Measurements from ENCODE around the gene ABHD6.
"Not testable (repeated sequence)": the region's sequence is repeated elsewhere in the genome, so short reads cannot be mapped to it uniquely, and the experiment has no call there.

ABHD6 gene

GRCh38 chr3:58216496-58217195, 20.9 kb upstream of the ABHD6 start:
- Histone ChIP-seq H3K36me3 (no peaks in the 10 kb centered on the region), H3K27ac (no peak overlapping the region), H3K9ac (no peak overlapping the region), H3K4me3 (no peak overlapping the region), H3K9me3 (replicated peaks in 1 of 11) (peaks cover 0 to 8% (median 0%) of the 10 kb centered on the region in 11 experiments; a peak in 2 of 22 replicates), H4K20me1 (no peaks in the 10 kb centered on the region), H3K4me2 (peak overlapping the region in 5 of 11 experiments; percentile 45 to 84 (median 71); a peak in 9 of 22 replicates), H3K4me1 (peaks cover 23 to 60% (median 29%) of the 10 kb centered on the region in 10 experiments), H3K27me3 (no peaks in the 10 kb centered on the region)
- TF ChIP-seq Cebpa-rat (IDR thresholded peaks at IDR 0.05), result no peak

- Histone ChIP-seq H3K27ac (no peak overlapping the region), H3K9ac (no peak overlapping the region), H4K20me1 (no peaks in the 10 kb centered on the region), H3K4me3 (no peak overlapping the region), H3K9me3 (replicated peaks in 1 of 11) (peaks cover 0 to 8% (median 0%) of the 10 kb centered on the region in 11 experiments; a peak in 2 of 22 replicates), H3K36me3 (no peaks in the 10 kb centered on the region), H3K4me2 (peak overlapping the region; percentile 25 to 84 (median 58)), H3K27me3 (no peaks in the 10 kb centered on the region), H3K4me1 (peaks cover 23 to 60% (median 29%) of the 10 kb centered on the region in 10 experiments)
- no peak for TF ChIP-seq Cebpa-rat (IDR thresholded peaks at IDR 0.05)
Observed at GRCh38 chr3:58217209-58217811, 20.3 kb upstream of the ABHD6 start.

- TF ChIP-seq Cebpa-rat (IDR thresholded peaks at IDR 0.05), result no peak
- no peak overlapping the region for H3K27ac ChIP-seq
- peak overlapping the region in 1 of 11 experiments; percentile 8; a peak in 2 of 22 replicates for H3K4me2 ChIP-seq
- H3K9ac ChIP-seq, result no peak overlapping the region
- no peaks in the 10 kb centered on the region for H3K27me3 ChIP-seq
- H4K20me1 ChIP-seq, result no peaks in the 10 kb centered on the region
- H3K36me3 ChIP-seq, result no peaks in the 10 kb centered on the region
- H3K9me3 ChIP-seq (replicated peaks in 1 of 11), result peaks cover 0 to 8% (median 0%) of the 10 kb centered on the region in 11 experiments; a peak in 2 of 22 replicates
- H3K4me1 ChIP-seq, result peaks cover 23 to 53% (median 29%) of the 10 kb centered on the region in 10 experiments
- H3K4me3 ChIP-seq, result no peak overlapping the region
Observed at GRCh38 chr3:58218904-58219303, 18.7 kb upstream of the ABHD6 start.

- Histone ChIP-seq H3K9me3 (replicated peaks in 1 of 11) (peaks cover 0 to 8% (median 0%) of the 10 kb centered on the region in 11 experiments; a peak in 2 of 22 replicates), H3K27me3 (no peaks in the 10 kb centered on the region), H3K4me1 (peaks cover 5 to 20% (median 7%) of the 10 kb centered on the region in 10 experiments; a peak in 18 of 20 replicates), H3K4me2 (no peak overlapping the region), H3K27ac (no peak overlapping the region), H4K20me1 (no peaks in the 10 kb centered on the region), H3K9ac (no peak overlapping the region), H3K4me3 (no peak overlapping the region), H3K36me3 (no peaks in the 10 kb centered on the region)
- no peak for TF ChIP-seq Cebpa-rat (IDR thresholded peaks at IDR 0.05)
Observed at GRCh38 chr3:58222161-58222724, 15.3 kb upstream of the ABHD6 start.

GRCh38 chr3:58223855-58224254, 13.7 kb upstream of the ABHD6 start:
- TF ChIP-seq Cebpa-rat (IDR thresholded peaks at IDR 0.05), result no peak
- H3K9me3 ChIP-seq (replicated peaks in 1 of 11), result peaks cover 0 to 8% (median 0%) of the 10 kb centered on the region in 11 experiments; a peak in 2 of 22 replicates

GRCh38 chr3:58227933-58228332, 9.7 kb upstream of the ABHD6 start:
- not testable (repeated sequence) for H3K9me3 ChIP-seq (replicated peaks in 1 of 11); H3K9ac ChIP-seq; H3K27ac ChIP-seq; H4K20me1 ChIP-seq; H3K36me3 ChIP-seq; H3K4me2 ChIP-seq; H3K27me3 ChIP-seq; H3K4me3 ChIP-seq
- H3K4me1 ChIP-seq, result peaks cover 9 to 22% (median 15%) of the 10 kb centered on the region in 10 experiments

More at GRCh38 chr3:58223855-58224254, 13.7 kb upstream of the ABHD6 start:
- Histone ChIP-seq H3K4me2 (no peak overlapping the region), H3K4me3 (no peak overlapping the region), H3K36me3 (no peaks in the 10 kb centered on the region), H3K27ac (no peak overlapping the region), H3K4me1 (peaks cover 0 to 4% (median 0%) of the 10 kb centered on the region in 10 experiments; a peak in 5 of 20 replicates), H3K27me3 (no peaks in the 10 kb centered on the region), H4K20me1 (no peaks in the 10 kb centered on the region), H3K9ac (no peak overlapping the region)

- Histone ChIP-seq H3K27me3 (no peaks in the 10 kb centered on the region), H3K9ac (no peak overlapping the region), H3K27ac (0 out of 22 replicates have a peak overlapping the region, but pooled peaks of 1 of the 11 experiments have one; percentile 26), H3K4me2 (peak overlapping the region in 6 of 11 experiments; percentile 29 to 51 (median 43); a peak in 12 of 22 replicates), H3K9me3 (replicated peaks in 1 of 11) (no peaks in the 10 kb centered on the region), H3K36me3 (no peaks in the 10 kb centered on the region), H3K4me1 (peaks cover 11 to 22% (median 15%) of the 10 kb centered on the region in 10 experiments), H4K20me1 (no peaks in the 10 kb centered on the region), H3K4me3 (no peak overlapping the region)
- TF ChIP-seq Cebpa-rat (IDR thresholded peaks at IDR 0.05), result no peak
Observed at GRCh38 chr3:58230876-58231552, 6.6 kb upstream of the ABHD6 start.

- no peaks in the 10 kb centered on the region for H3K27me3 ChIP-seq
- no peaks in the 10 kb centered on the region for H3K9me3 ChIP-seq (replicated peaks in 1 of 11)
- no peak overlapping the region for H3K9ac ChIP-seq
- TF ChIP-seq Cebpa-rat (IDR thresholded peaks at IDR 0.05), result no peak
- H3K4me1 ChIP-seq, result peaks cover 13 to 28% (median 18%) of the 10 kb centered on the region in 10 experiments
- H4K20me1 ChIP-seq, result no peaks in the 10 kb centered on the region
- no peaks in the 10 kb centered on the region for H3K36me3 ChIP-seq
- peak overlapping the region in 1 of 11 experiments; percentile 26; a peak in 1 of 22 replicates for H3K27ac ChIP-seq
- no peak overlapping the region for H3K4me3 ChIP-seq
- H3K4me2 ChIP-seq, result peak overlapping the region in 3 of 11 experiments; percentile 33 to 49 (median 43); a peak in 2 of 22 replicates
Observed at GRCh38 chr3:58231666-58232065, 5.9 kb upstream of the ABHD6 start.

Data from BLaER1 treated with 17β-estradiol and CSF1 and Interleukin-3, amounts not matched to agents 10 nM and 100 nM (cell line).